H1 (cell line): Measurements from ENCODE around the gene NRP2. TPM values are rescaled to one million over a fixed set of nuclear protein-coding genes. Genes with fewer than 3 reads are reported as not detected.

ENCODE experiments used
- CTCF ChIA-PET: fragments of 300-600 bp; sonication (Branson Sonifier 250); formaldehyde crosslinking; loops from one replicate; lab custom pipeline; 2021; ENCODE audit not compliant: partially characterized antibody; lab: Charles Lee
- POLR2A ChIA-PET: fragments of 300-600 bp; sonication (Branson Sonifier 250); formaldehyde crosslinking; loops from one replicate; lab custom pipeline; 2021; ENCODE audit warnings: inconsistent platforms; ENCODE audit not compliant: partially characterized antibody; lab: Charles Lee
- DNase-seq, 2 experiments: peaks; one replicate each; pipeline versions ENCODE4 v3.0.0 to v3.0.0-alpha.2; 2010 to 2022; ENCODE audit warnings: low spot score in 2 of 2, low read depth in 1 of 2, mixed read lengths in 1 of 2
- FAIRE-seq: peaks from 2 replicates; lab custom pipeline; 2011; peaks lifted over from hg19 to GRCh38; lab: Jason Lieb, UNC
- H2AFZ ChIP-seq: 2 replicates; pipeline ENCODE4 v1.8.1; 2012; ENCODE audit warnings: low read length, inconsistent platforms
- H2AK5ac ChIP-seq: 2 replicates; pipeline ENCODE4 v1.6.1; 2013; ENCODE audit warnings: low read depth, low read length
- H2BK120ac ChIP-seq: replicated peaks from 2 replicates; pipeline ENCODE3; 2013; ENCODE audit warnings: low read depth, low read length, inconsistent platforms
- H2BK12ac ChIP-seq: 2 replicates; pipeline ENCODE4 v1.6.1; 2013; ENCODE audit warnings: low read depth, low read length
- H2BK15ac ChIP-seq: 2 replicates; pipeline ENCODE4 v1.6.1; 2013; ENCODE audit warnings: low read length
- H2BK20ac ChIP-seq: 2 replicates; pipeline ENCODE4 v1.6.1; 2013; ENCODE audit warnings: low read length
- H2BK5ac ChIP-seq: 2 replicates; pipeline ENCODE4 v1.6.1; 2013; ENCODE audit warnings: low read depth, low read length
- H3K14ac ChIP-seq: 2 replicates; pipeline ENCODE4 v1.6.1; 2013; ENCODE audit warnings: inconsistent platforms; ENCODE audit not compliant: insufficient read length
- H3K18ac ChIP-seq: 2 replicates; pipeline ENCODE4 v1.6.1; 2013; ENCODE audit warnings: low read length; ENCODE audit errors: extremely low read depth
- H3K23ac ChIP-seq: 2 replicates; pipeline ENCODE4 v1.6.1; 2013; ENCODE audit warnings: inconsistent platforms; ENCODE audit not compliant: insufficient read length
- H3K23me2 ChIP-seq: 2 replicates; pipeline ENCODE4 v1.6.1; 2013; ENCODE audit warnings: low read depth, low read length
- H3K27ac ChIP-seq: 2 replicates; pipeline ENCODE4 v1.6.1; 2011; ENCODE audit warnings: low read depth, low read length, inconsistent platforms
- H3K27me3 ChIP-seq, 4 experiments: replicated peaks in 1 of 4; 1 replicate in 1 of 4; 2 replicates in 3 of 4; pipeline versions ENCODE4 v1.6.1 to v1.8.1; 2011 to 2013; ENCODE audit warnings: low read length in 3 of 4, mild to moderate bottlenecking in 3 of 4, inconsistent platforms in 2 of 4, mixed read lengths in 2 of 4, moderate library complexity in 1 of 4; ENCODE audit not compliant: control insufficient read depth in 3 of 4, insufficient read depth in 3 of 4; ENCODE audit errors: extremely low read depth in 1 of 4
- H3K36me3 ChIP-seq, 4 experiments: 2 replicates each; pipeline versions ENCODE4 v1.6.1 to v1.8.1; 2011 to 2013; ENCODE audit warnings: mild to moderate bottlenecking in 4 of 4, low read length in 3 of 4, moderate library complexity in 2 of 4, control low read depth in 1 of 4, inconsistent platforms in 1 of 4; ENCODE audit not compliant: insufficient read depth in 4 of 4, control insufficient read depth in 2 of 4
- H3K4ac ChIP-seq: replicated peaks from 2 replicates; pipeline ENCODE3; 2013; ENCODE audit warnings: low read length, low read depth, mixed read lengths, inconsistent platforms; ENCODE audit not compliant: insufficient read length
- H3K4me1 ChIP-seq, 4 experiments: replicated peaks in 1 of 4; 1 replicate in 1 of 4; 2 replicates in 3 of 4; pipeline versions ENCODE4 v1.6.1 to v1.8.1; 2011 to 2013; ENCODE audit warnings: low read length in 3 of 4, inconsistent platforms in 2 of 4, mixed read lengths in 1 of 4; ENCODE audit not compliant: insufficient read depth in 4 of 4, control insufficient read depth in 3 of 4
- H3K4me2 ChIP-seq, 2 experiments: 2 replicates each; pipeline versions ENCODE4 v1.6.1 to v1.8.1; 2011 to 2013; ENCODE audit warnings: low read depth in 2 of 2, low read length in 2 of 2, control low read depth in 1 of 2, inconsistent platforms in 1 of 2, mild to moderate bottlenecking in 1 of 2; ENCODE audit not compliant: insufficient read depth in 1 of 2
- H3K4me3 ChIP-seq, 4 experiments: fragments of 200-600, 300-600 bp in 1 of 4; sonication (generic), shearing (Covaris generic), sonication (Bioruptor Twin) in 1 of 4; 2 replicates each; pipeline versions ENCODE4 v1.5.1 to v1.8.1; 2011 to 2016; ENCODE audit warnings: low read length in 4 of 4, low read depth in 3 of 4, control low read depth in 2 of 4, inconsistent platforms in 2 of 4, mild to moderate bottlenecking in 2 of 4, mixed read lengths in 1 of 4, moderate library complexity in 1 of 4; ENCODE audit not compliant: insufficient read depth in 2 of 4; ENCODE audit errors: extremely low read depth in 1 of 4
- H3K56ac ChIP-seq: replicated peaks from 2 replicates; pipeline ENCODE3; 2013; ENCODE audit warnings: low read depth, mild to moderate bottlenecking, mixed read lengths, low read length, inconsistent platforms; ENCODE audit not compliant: insufficient read length
- H3K79me1 ChIP-seq: 2 replicates; pipeline ENCODE4 v1.6.1; 2013; ENCODE audit warnings: low read depth, low read length, control low read depth
- H3K79me2 ChIP-seq, 2 experiments: 2 replicates each; pipeline versions ENCODE4 v1.6.1 to v1.8.1; 2012 to 2013; ENCODE audit warnings: low read length in 2 of 2, mild to moderate bottlenecking in 2 of 2, inconsistent platforms in 1 of 2; ENCODE audit not compliant: insufficient read depth in 2 of 2, control insufficient read depth in 1 of 2
- H3K9ac ChIP-seq, 4 experiments: replicated peaks in 1 of 4; 1 replicate in 1 of 4; 2 replicates in 3 of 4; pipeline versions ENCODE4 v1.6.1 to v1.8.1; 2011 to 2013; ENCODE audit warnings: low read depth in 3 of 4, low read length in 3 of 4, control low read depth in 2 of 4, mild to moderate bottlenecking in 2 of 4, moderate library complexity in 2 of 4, inconsistent platforms in 1 of 4; ENCODE audit errors: extremely low read depth in 1 of 4
- H3K9me3 ChIP-seq, 2 experiments: 2 replicates each; pipeline versions ENCODE4 v1.6.1 to v1.8.1; 2012 to 2013; ENCODE audit warnings: mild to moderate bottlenecking in 2 of 2, moderate library complexity in 2 of 2, control low read depth in 1 of 2, inconsistent platforms in 1 of 2, low read depth in 1 of 2, low read length in 1 of 2, mixed read lengths in 1 of 2; ENCODE audit not compliant: insufficient read depth in 2 of 2
- H4K20me1 ChIP-seq, 2 experiments: replicated peaks in 1 of 2; 2 replicates each; pipeline versions ENCODE3 to v1.8.1; 2011 to 2013; ENCODE audit warnings: inconsistent platforms in 2 of 2, low read length in 2 of 2, mild to moderate bottlenecking in 1 of 2; ENCODE audit not compliant: insufficient read depth in 2 of 2, control insufficient read depth in 1 of 2
- H4K5ac ChIP-seq: 2 replicates; pipeline ENCODE4 v1.6.1; 2013; ENCODE audit warnings: low read length, low read depth, mixed read lengths, inconsistent platforms; ENCODE audit not compliant: insufficient read length
- H4K8ac ChIP-seq: 2 replicates; pipeline ENCODE4 v1.8.0; 2013; ENCODE audit warnings: mild to moderate bottlenecking, moderate library complexity, low read length, inconsistent platforms; ENCODE audit not compliant: insufficient read depth; ENCODE audit errors: extremely low read depth
- H4K91ac ChIP-seq: replicated peaks from 2 replicates; pipeline ENCODE3; 2013; ENCODE audit warnings: low read length, mixed read lengths, inconsistent platforms; ENCODE audit not compliant: insufficient read length
- ASH2L ChIP-seq: fragments of 200-600, 300-600 bp; sonication (generic); IDR thresholded peaks from one replicate; pipeline ENCODE4 v1.7.1; 2017; ENCODE audit warnings: low read length
- BRCA1 ChIP-seq: IDR thresholded peaks from 2 replicates; pipeline ENCODE4 v1.6.1; 2012; ENCODE audit warnings: low read depth, low read length, improper control_type of control experiment
- CTCF ChIP-seq, 3 experiments: IDR thresholded peaks; 1 replicate in 2 of 3; 2 replicates in 1 of 3; pipeline versions ENCODE4 v1.5.1 to v1.6.1; 2011; ENCODE audit warnings: low read length in 3 of 3, mild to moderate bottlenecking in 3 of 3, inconsistent platforms in 2 of 3, low read depth in 1 of 3, moderate library complexity in 1 of 3; ENCODE audit not compliant: insufficient read depth in 1 of 3; ENCODE audit errors: control extremely low read depth in 1 of 3
- EGR1 ChIP-seq: IDR thresholded peaks from 2 replicates; pipeline ENCODE4 v1.6.1; 2011; ENCODE audit warnings: low read depth, low read length, borderline replicate concordance
- JUND ChIP-seq: IDR thresholded peaks from 2 replicates; pipeline ENCODE4 v1.6.1; 2011; ENCODE audit warnings: mild to moderate bottlenecking, improper control_type of control experiment, low read length
- RAD21 ChIP-seq, 2 experiments: IDR thresholded peaks in 1 of 2; conservative IDR thresholded peaks in 1 of 2; 2 replicates each; pipeline ENCODE4 v1.6.1; 2011; ENCODE audit warnings: low read depth in 2 of 2, low read length in 2 of 2, improper control_type of control experiment in 1 of 2, inconsistent platforms in 1 of 2, mild to moderate bottlenecking in 1 of 2, moderate library complexity in 1 of 2
- SIX5 ChIP-seq: IDR thresholded peaks from 2 replicates; pipeline ENCODE4 v1.6.1; 2011; ENCODE audit warnings: mild to moderate bottlenecking, low read depth, low read length
- SP1 ChIP-seq: IDR thresholded peaks from 2 replicates; pipeline ENCODE4 v1.6.1; 2011; ENCODE audit warnings: low read depth, low read length
- YY1 ChIP-seq: IDR thresholded peaks from 2 replicates; pipeline ENCODE4 v1.6.1; 2011; ENCODE audit warnings: low read depth, mild to moderate bottlenecking, low read length
- ZNF274 ChIP-seq: IDR thresholded peaks from 2 replicates; pipeline ENCODE4 v1.7.0; 2012; ENCODE audit warnings: low read length, borderline replicate concordance; ENCODE audit errors: extremely low read depth
- WGBS, 2 experiments: shearing (Covaris generic) in 1 of 2; methylation state at CpG; one replicate each; pipeline versions ENCODE4 v1.1.6 to v1.1.7; 2013 to 2015; ENCODE audit warnings: low lambda C conversion rate in 2 of 2, mixed read lengths in 2 of 2, inconsistent platforms in 1 of 2, low coverage in 1 of 2, missing lambda C conversion rate in 1 of 2; ENCODE audit not compliant: insufficient replicate concordance in 2 of 2, insufficient coverage in 1 of 2, insufficient read length in 1 of 2; ENCODE audit errors: extremely low coverage in 1 of 2, missing lambda C conversion rate in 1 of 2; 5-methylcytosine and 5-hydroxymethylcytosine counted together
- polyA plus RNA-seq, 7 experiments: library from polyadenylated mRNA; depleted of rRNA in 3 of 7; stranded (reverse) in 5 of 7; unstranded in 2 of 7; fragments of >200 nt in 5 of 7; fragments of 200-250 nt in 2 of 7; gene quantifications; 1 replicate in 5 of 7; 2 replicates in 1 of 7; 4 replicates in 1 of 7; pipeline versions ENCODE4 v1.2.1 to v1.2.3, GENCODE V29; 2011 to 2013; ENCODE audit warnings: missing spikeins in 2 of 7, mixed read lengths in 2 of 7
- total RNA-seq: library from RNA; stranded (reverse); fragmentation: NEBNext Ultra II Directional; extraction: Animal tissue kit (Norgen Biotek cat#: 25700); gene quantifications from 2 replicates; pipeline ENCODE4 v1.2.1, GENCODE V29; 2021

The NRP2 gene
- total and polyA plus RNA-seq, 2 of the 8 experiments (the other 6 are each of a cell fraction or from before 2014, with no cell fraction given) = 32.0 to 37.8 TPM

- 6% methylated on average over 3 of the region's 3 CpGs; no CpG with 5 or more reads in 1 of the 2 experiments for WGBS, 2 experiments
- H4K5ac ChIP-seq = no peak overlapping the region
- no peak overlapping the region for H4K8ac ChIP-seq
- no peak overlapping the region for H2AK5ac ChIP-seq
- H3K4me3 ChIP-seq = no peak overlapping the region
- no peak overlapping the region for H3K14ac ChIP-seq
- peaks cover 6 to 20% (median 13%) of the 10 kb centered on the region in 4 experiments for H3K4me1 ChIP-seq
- ChIA-PET POLR2A (no interaction called here), CTCF (interaction anchor here (0.8 to 2.1 kb wide), 17 partner anchors 15 to 797 kb away, joined by 3 to 12 read pairs (median 5); no protein-coding TSS in a partner anchor)
- H3K18ac ChIP-seq = no peak overlapping the region
- TF ChIP-seq RAD21 (IDR thresholded peaks at IDR 0.05 in 1 of 2, conservative IDR thresholded peaks at IDR 0.05 in 1 of 2; ENCODE audit: low read depth in 2 of 2, low read length in 2 of 2) (peak; percentile 85 to 87), SIX5 (0 out of 2 replicates have a peak, but pooled peaks have one; percentile 15), SP1 (0 out of 2 replicates have a peak, but pooled peaks have one; percentile 54), CTCF (IDR thresholded peaks at IDR 0.05; ENCODE audit: control extremely low read depth in 1 of 3, insufficient read depth in 1 of 3, low read depth in 1 of 3, low read length in 3 of 3) (peak; percentile 41 to 88 (median 76)), EGR1 (peak; percentile 46; the same call in 1 of the 2 replicates), JUND (0 out of 2 replicates have a peak, but pooled peaks have one; percentile 3), BRCA1 (no peak), ZNF274 (no peak), YY1 (peak; percentile 74), ASH2L (peak; percentile 32)
- peak; percentile 97 for FAIRE-seq
- 0 out of 2 replicates have a peak overlapping the region, but pooled peaks have one; percentile 69 for H2BK12ac ChIP-seq
- peaks cover 4 to 24% (median 20%) of the 10 kb centered on the region in 4 experiments; a peak in 6 of 7 replicates for H3K27me3 ChIP-seq
- H3K27ac ChIP-seq = no peak overlapping the region
- H3K56ac ChIP-seq = no peak overlapping the region
- no peaks in the 10 kb centered on the region for H3K9me3 ChIP-seq
- H2AFZ ChIP-seq = no peak overlapping the region
- peaks cover 3% of the 10 kb centered on the region; the same call in 1 of the 2 replicates for H3K79me1 ChIP-seq
- no peaks in the 10 kb centered on the region for H4K20me1 ChIP-seq
- peaks cover 13% of the 10 kb centered on the region for H3K23me2 ChIP-seq
- no peak overlapping the region for H3K23ac ChIP-seq
- H2BK15ac ChIP-seq = 0 out of 2 replicates have a peak overlapping the region, but pooled peaks have one; percentile 13
- no peak overlapping the region for H2BK5ac ChIP-seq
- H2BK120ac ChIP-seq = no peak overlapping the region
- H2BK20ac ChIP-seq = no peak overlapping the region
- H4K91ac ChIP-seq = no peak overlapping the region
- H3K79me2 ChIP-seq = peaks cover 0 to 23% of the 10 kb centered on the region in 2 experiments; a peak in 2 of 4 replicates
- H3K9ac ChIP-seq = no peak overlapping the region
- H3K4ac ChIP-seq = no peak overlapping the region
- DNase-seq = peak; percentile 86 to 89
- H3K4me2 ChIP-seq = no peak overlapping the region
- H3K36me3 ChIP-seq = no peaks in the 10 kb centered on the region
Observed at GRCh38 chr2:205680067-205680466, 2.2 kb upstream of the NRP2 start.
